ENCODE measurements around the gene KMT5C. TPM values are rescaled to one million over a fixed set of nuclear protein-coding genes. Genes with fewer than 3 reads are reported as not detected.
A peak's percentile ranks its signal among the peaks of the same experiment; 100 is the strongest.
"Not testable (repeated sequence)": the region's sequence is repeated elsewhere in the genome, so short reads cannot be mapped to it uniquely, and the experiment has no call there.

The KMT5C gene
- total RNA-seq, 1 donor from 2014 or later, result 4.5 TPM

- no peak for DNase-seq (ENCODE audit: low spot score)
These were observed 23.6 kb upstream of the KMT5C start for GRCh38 chr19:55315956-55316525.

GRCh38 chr19:55316646-55317045, 23.0 kb upstream of the KMT5C start:
- no peak for ATAC-seq
- DNase-seq (ENCODE audit: low spot score), result no peak

More at GRCh38 chr19:55315956-55316525, 23.6 kb upstream of the KMT5C start:
- no peak for ATAC-seq

- ATAC-seq, result no peak
- no peak for DNase-seq (ENCODE audit: low spot score)
These were observed 19.9 kb upstream of the KMT5C start for GRCh38 chr19:55319785-55320184.

- ATAC-seq (no peak), DNase-seq (ENCODE audit: low spot score) (no peak)
These were observed 18.7 kb upstream of the KMT5C start for GRCh38 chr19:55320844-55321419.

GRCh38 chr19:55321466-55322137, 18.1 kb upstream of the KMT5C start:
- ATAC-seq, result no peak
- no peak for DNase-seq (ENCODE audit: low spot score)

GRCh38 chr19:55322204-55322885, 17.3 kb upstream of the KMT5C start:
- no peak for DNase-seq (ENCODE audit: low spot score)
- ATAC-seq, result no peak

GRCh38 chr19:55324662-55325061, 15.0 kb upstream of the KMT5C start:
- ATAC-seq (no peak), DNase-seq (ENCODE audit: low spot score) (no peak)

GRCh38 chr19:55325172-55325571, 14.5 kb upstream of the KMT5C start, which contains the start of gene TMEM150B:
TSS of gene TMEM150B (minus strand) at chr19:55325341. CDS start at chr19:55321036, 4,305 bp downstream.
- DNase-seq (ENCODE audit: low spot score) (no peak), ATAC-seq (peak; percentile 24)

- ATAC-seq; DNase-seq (ENCODE audit: low spot score): not testable (repeated sequence)
These were observed 10.8 kb upstream of the KMT5C start for GRCh38 chr19:55328774-55329318.

- not testable (repeated sequence) for DNase-seq (ENCODE audit: low spot score); ATAC-seq
These were observed 9.9 kb upstream of the KMT5C start for GRCh38 chr19:55329791-55330190.

- no peak for DNase-seq (ENCODE audit: low spot score)
- peak; percentile 57 for ATAC-seq
These were observed 5.8 kb upstream of the KMT5C start for GRCh38 chr19:55333870-55334269.

GRCh38 chr19:55336101-55336500, 3.6 kb upstream of the KMT5C start:
- DNase-seq (ENCODE audit: low spot score) (no peak), ATAC-seq (no peak)

- no peak for ATAC-seq
- DNase-seq (ENCODE audit: low spot score), result peak; percentile 58
These were observed 460 bp downstream of the KMT5C start for GRCh38 chr19:55339889-55340783.

GRCh38 chr19:55340784-55341147, 1.1 kb downstream of the KMT5C start:
- ATAC-seq, result no peak
- no peak for DNase-seq (ENCODE audit: low spot score)

GRCh38 chr19:55341171-55341588, 1.5 kb downstream of the KMT5C start:
- ATAC-seq, result no peak

GRCh38 chr19:55341595-55342531, 2.2 kb downstream of the KMT5C start:
- ATAC-seq (no peak), DNase-seq (ENCODE audit: low spot score) (no peak)

More at GRCh38 chr19:55341171-55341588, 1.5 kb downstream of the KMT5C start:
- DNase-seq (ENCODE audit: low spot score), result no peak

- no peak for ATAC-seq
- DNase-seq (ENCODE audit: low spot score), result no peak
These were observed 4.8 kb downstream of the KMT5C start for GRCh38 chr19:55344444-55344843.

GRCh38 chr19:55345101-55345817, 5.6 kb downstream of the KMT5C start:
- no peak for DNase-seq (ENCODE audit: low spot score)

More at GRCh38 chr19:55345101-55345817, 5.6 kb downstream of the KMT5C start:
- no peak for ATAC-seq

All from left lobe of liver (tissue), 2 donors.